Measurements from ENCODE around the gene GPR42.

DNA sequence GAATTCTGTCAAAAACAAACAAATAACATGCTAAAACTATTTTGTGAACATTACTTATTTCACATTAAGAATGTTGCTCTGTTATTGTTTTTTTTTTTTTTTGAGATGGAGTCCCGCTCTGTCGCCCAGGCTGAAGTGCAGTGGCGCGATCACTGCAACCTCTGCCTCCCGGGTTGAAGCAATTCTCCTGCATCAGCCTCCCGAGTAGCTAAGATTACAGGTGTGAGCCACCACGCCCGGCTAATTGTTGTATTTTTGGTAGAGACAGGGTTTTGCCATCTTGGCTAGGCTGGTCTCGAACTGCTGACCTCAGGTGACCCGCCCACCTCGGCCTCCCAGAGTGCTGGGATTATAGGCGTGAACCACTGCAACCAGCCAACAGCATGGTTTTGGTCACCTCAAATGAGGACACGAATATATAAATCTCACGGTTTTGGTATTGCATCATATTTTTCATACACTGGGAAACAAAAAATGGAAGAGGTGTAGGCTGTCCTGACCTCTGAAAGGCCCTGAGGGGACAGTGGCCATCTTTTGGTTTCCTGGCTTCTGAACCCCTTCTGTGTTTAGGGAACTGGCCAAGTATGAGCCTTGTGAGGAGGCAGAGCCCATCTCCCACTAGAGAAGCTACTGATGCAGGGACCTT, 25.5 kb downstream of the GPR42 start:
- TF ChIP-seq CTCF (IDR thresholded peaks at IDR 0.05 in 2 of 3, conservative IDR thresholded peaks at IDR 0.05 in 1 of 3; ENCODE audit: borderline replicate concordance in 1 of 3, insufficient read depth in 1 of 3, low read depth in 2 of 3, low read length in 2 of 3) (no peak), EGR1 (IDR thresholded peaks at IDR 0.05; ENCODE audit: low read depth) (no peak), EZH2phosphoT487 (IDR thresholded peaks at IDR 0.05; ENCODE audit: borderline replicate concordance) (no peak), ZNF274 (IDR thresholded peaks at IDR 0.05; ENCODE audit: low read depth, low read length) (no peak), TCF7L2 (IDR thresholded peaks at IDR 0.05; ENCODE audit: borderline replicate concordance, extremely low read depth, insufficient read depth, insufficient read length) (no peak), YY1 (IDR thresholded peaks at IDR 0.05; ENCODE audit: extremely low read depth, insufficient replicate concordance, low read depth, low read length) (no peak), SIN3A (IDR thresholded peaks at IDR 0.05; ENCODE audit: low read depth) (no peak), POLR2A (IDR thresholded peaks at IDR 0.05; ENCODE audit: borderline replicate concordance, extremely low read depth, insufficient read depth, insufficient read length) (no peak), MAX (IDR thresholded peaks at IDR 0.05) (no peak), EZH2 (IDR thresholded peaks at IDR 0.05) (no peak), REST (IDR thresholded peaks at IDR 0.05; ENCODE audit: low read depth) (no peak), ATF3 (IDR thresholded peaks at IDR 0.05) (no peak), POLR2AphosphoS5 (IDR thresholded peaks at IDR 0.05; ENCODE audit: low read depth, low read length) (no peak), CEBPB (IDR thresholded peaks at IDR 0.05; ENCODE audit: low read depth) (no peak)
